GM12878 (cell line): ENCODE results near the gene GUCA1A. TPM values are rescaled to one million over a fixed set of nuclear protein-coding genes. Genes with fewer than 3 reads are reported as not detected.

Experiments
- ATAC-seq: fragments of 200-7000 bp; cut with Tn5 transposase; 3 replicates; pipeline ENCODE4 v1.9.1; 2020; ENCODE audit warnings: mild to moderate bottlenecking, moderate library complexity
- BruUV-seq: library from RNA; stranded (reverse); fragments of 400-500 nt; replicated peaks from 2 replicates; lab custom pipeline; 2021; lab: Mats Ljungman, UMichigan
- CTCF ChIA-PET: fragments of 300-600 bp; sonication (Branson Sonifier 250); formaldehyde crosslinking; extraction: SDS; loops from one replicate; lab custom pipeline; 2021; ENCODE audit warnings: inconsistent platforms; lab: Yijun Ruan, JAX
- POLR2A ChIA-PET: fragments of 350-600 bp; formaldehyde crosslinking; extraction: SDS; loops from one replicate; lab custom pipeline; 2021; ENCODE audit warnings: inconsistent platforms; lab: Charles Lee
- RAD21 ChIA-PET: fragments of 300-600 bp; sonication (Branson Sonifier 250); formaldehyde crosslinking; loops from one replicate; lab custom pipeline; 2023; ENCODE audit warnings: antibody characterized with exemption; ENCODE audit not compliant: unreplicated experiment; lab: Charles Lee
- SMC1A ChIA-PET: fragments of 300-600 bp; sonication (Branson Sonifier 250); formaldehyde crosslinking; loops from one replicate; lab custom pipeline; 2023; ENCODE audit not compliant: unreplicated experiment, uncharacterized antibody; lab: Charles Lee
- DNase-seq: peaks from one replicate; pipeline ENCODE4 v3.0.0-alpha.2; 2011; ENCODE audit warnings: low read depth, low spot score
- FAIRE-seq: peaks from 3 replicates; lab custom pipeline; 2011; peaks lifted over from hg19 to GRCh38; lab: Jason Lieb, UNC
- H2AFZ ChIP-seq: 2 replicates; pipeline ENCODE4 v1.6.0; 2011; ENCODE audit warnings: low read depth, low read length, control low read depth; ENCODE audit not compliant: control insufficient read depth
- H3K27ac ChIP-seq: 2 replicates; pipeline ENCODE4 v1.5.1; 2011; ENCODE audit warnings: control low read depth; ENCODE audit not compliant: control insufficient read depth, insufficient read depth
- H3K27me3 ChIP-seq, 2 experiments: replicated peaks in 1 of 2; 2 replicates each; pipeline versions ENCODE4 v1.6.0 to v1.6.1; 2011; ENCODE audit warnings: low read length in 1 of 2; ENCODE audit not compliant: control insufficient read depth in 2 of 2, insufficient read depth in 2 of 2
- H3K36me3 ChIP-seq, 2 experiments: 2 replicates each; pipeline ENCODE4 v1.5.1; 2011; ENCODE audit warnings: low read length in 1 of 2; ENCODE audit not compliant: control insufficient read depth in 2 of 2, insufficient read depth in 2 of 2
- H3K4me1 ChIP-seq: 2 replicates; pipeline ENCODE4 v1.6.1; 2011; ENCODE audit warnings: mild to moderate bottlenecking, low read length, moderate library complexity, mixed read lengths; ENCODE audit not compliant: control insufficient read depth, insufficient read depth
- H3K4me2 ChIP-seq: 2 replicates; pipeline ENCODE4 v1.6.0; 2011; ENCODE audit warnings: control low read depth; ENCODE audit not compliant: control insufficient read depth, insufficient read depth
- H3K4me3 ChIP-seq: fragments of 200-600 bp; sonication (generic); 2 replicates; pipeline ENCODE4 v1.5.1; 2016
- H3K79me2 ChIP-seq: 2 replicates; pipeline ENCODE4 v1.6.0; 2011; ENCODE audit warnings: low read length; ENCODE audit not compliant: control insufficient read depth, insufficient read depth
- H3K9ac ChIP-seq: 2 replicates; pipeline ENCODE4 v1.8.0; 2011; ENCODE audit warnings: low read length, control low read depth, mixed read lengths; ENCODE audit not compliant: control insufficient read depth, insufficient read depth
- H3K9me3 ChIP-seq: replicated peaks from 3 replicates; pipeline ENCODE4 v1.5.1; 2011; ENCODE audit warnings: mild to moderate bottlenecking, low read length; ENCODE audit not compliant: control insufficient read depth, insufficient read depth
- H4K20me1 ChIP-seq: 2 replicates; pipeline ENCODE4 v1.6.0; 2011; ENCODE audit not compliant: control insufficient read depth, insufficient read depth
- E2F4 ChIP-seq: IDR thresholded peaks from 2 replicates; pipeline ENCODE4 v1.6.1; 2012; ENCODE audit warnings: low read depth, low read length, improper control_type of control experiment
- EED ChIP-seq: sonication (generic); IDR thresholded peaks from 2 replicates; pipeline ENCODE4 v1.6.1; 2016; ENCODE audit warnings: antibody characterized with exemption, low read depth
- SREBF2 ChIP-seq: IDR thresholded peaks from 2 replicates; pipeline ENCODE4 v1.6.1; 2012; ENCODE audit warnings: mild to moderate bottlenecking, low read length
- YY1 ChIP-seq: IDR thresholded peaks from 2 replicates; pipeline ENCODE4 v1.6.1; 2011; ENCODE audit warnings: low read depth, mild to moderate bottlenecking, low read length
- WGBS: methylation state at CpG from one replicate; pipeline ENCODE4 v1.1.6; 2016; ENCODE audit warnings: low lambda C conversion rate; ENCODE audit not compliant: insufficient replicate concordance, insufficient coverage; ENCODE audit errors: missing lambda C conversion rate; 5-methylcytosine and 5-hydroxymethylcytosine counted together
- in situ Hi-C: fragments of 300-500 bp; cut with MboI; formaldehyde crosslinking; loops from 9 replicates; pipeline ENCODE4 v1.14.3; 2018; ENCODE audit warnings: mixed read lengths
- intact Hi-C: fragments of 100-400 bp; cut with micrococcal nuclease; formaldehyde crosslinking; loops from one replicate; pipeline ENCODE4 v1.14.2; 2022; ENCODE audit not compliant: unreplicated experiment
- polyA plus RNA-seq, 11 experiments: library from polyadenylated mRNA; depleted of rRNA in 4 of 11; unstranded in 6 of 11; stranded (reverse) in 5 of 11; fragments of >200 nt; fragmentation: Nextera tagmentation in 4 of 11; fragmentation: Illumina TruSeq in 1 of 11; extraction: Ambion mirVana in 4 of 11; extraction: Trizol in 1 of 11; gene quantifications; 1 replicate in 1 of 11; 2 replicates in 10 of 11; pipeline versions ENCODE4 v1.2.1 to v1.2.3, GENCODE V29; 2011 to 2016; ENCODE audit warnings: inconsistent platforms in 2 of 11, missing spikeins in 2 of 11, low read depth in 1 of 11
- total RNA-seq, 4 experiments: library from RNA; depleted of rRNA in 3 of 4; stranded (reverse); fragments of >200 nt in 3 of 4; fragmentation: Illumina TruSeq in 1 of 4; extraction: Trizol in 1 of 4; gene quantifications; 2 replicates each; pipeline versions ENCODE4 v1.2.1 to v1.2.3, GENCODE V29; 2013 to 2021

The GUCA1A gene
- total and polyA plus RNA-seq, 10 of the 15 experiments (the other 5 are each of a cell fraction or from before 2014, with no cell fraction given): not detected

- WGBS: 97% methylated on average over 5 of the region's 5 CpGs
- BruUV-seq: no TSS peak
- no peaks in the 10 kb centered on the region; the same call in 2 of the 3 replicates for H3K9me3 ChIP-seq
- in situ Hi-C loops: no loop called here
- ChIA-PET SMC1A (no interaction called here), RAD21 (no interaction called here), CTCF (interaction anchor here (1.1 to 2.1 kb wide), 2 partner anchors 15 to 348 kb away, joined by 3 to 5 read pairs; no protein-coding TSS in a partner anchor), POLR2A (no interaction called here)
- H2AFZ ChIP-seq: no peak overlapping the region
- no peak overlapping the region for H3K9ac ChIP-seq
- H3K4me1 ChIP-seq: no peaks in the 10 kb centered on the region; the same call in 1 of the 2 replicates
- no peaks in the 10 kb centered on the region for H3K36me3 ChIP-seq
- no peak for DNase-seq
- H3K4me2 ChIP-seq: no peak overlapping the region
- no peaks in the 10 kb centered on the region for H4K20me1 ChIP-seq
- TF ChIP-seq SREBF2 (no peak), YY1 (peak; percentile 30; the same call in 1 of the 2 replicates)
- TF ChIP-seq, all 136 proteins: peak for 1
- no peaks in the 10 kb centered on the region for H3K27me3 ChIP-seq
- no peak overlapping the region for H3K27ac ChIP-seq
- H3K79me2 ChIP-seq: no peaks in the 10 kb centered on the region
- intact Hi-C loops: no loop called here
- FAIRE-seq (no peak), ATAC-seq (no peak)
- no peak overlapping the region for H3K4me3 ChIP-seq
Measured at GRCh38 chr6:42199106-42199981, 26.2 kb downstream of the GUCA1A start.

DNA sequence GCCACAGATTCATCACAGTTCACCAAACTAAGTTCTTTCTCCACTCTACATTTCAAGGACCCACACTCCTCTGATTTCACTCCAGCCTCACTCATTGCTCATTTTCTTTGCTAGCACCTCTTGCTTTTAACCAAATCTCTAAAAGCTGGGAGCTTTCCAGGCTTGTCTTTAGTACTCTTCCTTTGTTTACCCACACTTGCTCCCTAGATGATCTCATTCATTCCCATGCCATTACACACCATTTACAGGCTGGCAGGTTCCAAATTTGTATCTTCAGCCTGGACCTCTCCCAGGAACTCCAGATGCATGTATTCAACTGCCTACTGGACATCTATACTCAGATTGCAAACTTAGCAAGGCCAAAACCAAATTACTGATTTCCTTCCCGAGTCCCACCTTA is 26.9 kb downstream of the GUCA1A start:
- ChIA-PET SMC1A (no interaction called here), CTCF (interaction anchor here (1.1 to 2.1 kb wide), 2 partner anchors 14 to 348 kb away, joined by 3 to 5 read pairs; no protein-coding TSS in a partner anchor), POLR2A (no interaction called here), RAD21 (interaction anchor here (1.0 kb wide), 1 partner anchor 12 kb away, joined by 3 read pairs; no protein-coding TSS in a partner anchor)
- Histone ChIP-seq H3K4me1 (no peaks in the 10 kb centered on the region; the same call in 1 of the 2 replicates), H2AFZ (no peak overlapping the region), H3K4me2 (no peak overlapping the region), H3K9ac (no peak overlapping the region), H3K27me3 (no peaks in the 10 kb centered on the region), H3K36me3 (peaks cover 0 to 3% of the 10 kb centered on the region in 2 experiments; a peak in 1 of 4 replicates), H4K20me1 (no peaks in the 10 kb centered on the region), H3K9me3 (no peaks in the 10 kb centered on the region; the same call in 2 of the 3 replicates), H3K79me2 (no peaks in the 10 kb centered on the region), H3K27ac (no peak overlapping the region), H3K4me3 (no peak overlapping the region)
- BruUV-seq: no TSS peak
- TF ChIP-seq EED (no peak), E2F4 (no peak)
- in situ Hi-C loops: no loop called here
- 100% methylated on average over 1 of the region's 1 CpG for WGBS
- FAIRE-seq (no peak), ATAC-seq (no peak), DNase-seq (no peak)
- intact Hi-C loops: no loop called here
